ENCODE data around the gene DMTF1.

DNA sequence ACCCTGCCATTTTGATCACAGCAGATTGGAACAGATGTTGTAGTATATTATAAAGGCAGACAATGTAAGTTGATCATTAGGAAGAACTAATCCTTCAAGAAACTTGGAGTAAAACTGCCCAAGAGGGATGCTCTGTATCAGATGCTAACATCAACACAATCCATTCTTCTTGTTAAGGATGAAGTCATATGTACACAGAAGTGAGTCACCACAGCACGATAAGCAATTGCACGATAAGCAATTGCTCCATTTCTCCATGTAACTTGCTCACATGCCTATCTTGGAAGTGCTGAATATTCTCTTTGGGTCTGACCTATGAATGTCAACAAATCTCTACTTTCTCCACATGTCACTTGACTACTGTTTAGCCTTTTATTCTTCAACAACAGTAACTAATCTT is 41.5 kb upstream of the DMTF1 start:
- no peak for TF ChIP-seq POLR2AphosphoS5 (IDR thresholded peaks at IDR 0.05; ENCODE audit: low read depth, low read length)
- no peak for TF ChIP-seq POLR2A (IDR thresholded peaks at IDR 0.05; ENCODE audit: low read depth, low read length)
- no peak for TF ChIP-seq SPI1 (IDR thresholded peaks at IDR 0.05; ENCODE audit: low read depth, low read length)
- no peak for TF ChIP-seq PAX5 (IDR thresholded peaks at IDR 0.05; ENCODE audit: insufficient read depth, low read length, severe bottlenecking)
- no peak for TF ChIP-seq TAF1 (IDR thresholded peaks at IDR 0.05; ENCODE audit: low read depth, low read length)

All from GM12891 (cell line).